Mesenchymal stem cell (in vitro differentiated cells and primary cell): Measurements from ENCODE around the gene RPH3AL.
A peak's percentile ranks its signal among the peaks of the same experiment; 100 is the strongest.
"Not testable (repeated sequence)": the region's sequence is repeated elsewhere in the genome, so short reads cannot be mapped to it uniquely, and the experiment has no call there.

ENCODE experiments used
- DNase-seq: peaks from one replicate; pipeline ENCODE4 v3.0.0-alpha.2; 2013
- H2AFZ ChIP-seq: one replicate; pipeline ENCODE4 v1.6.1; 2013; ENCODE audit warnings: low read depth, mild to moderate bottlenecking, control low read depth, inconsistent platforms, low read length, moderate library complexity
- H2AK5ac ChIP-seq: 2 replicates; pipeline ENCODE4 v1.6.1; 2013; ENCODE audit warnings: low read length, moderate library complexity, mild to moderate bottlenecking, inconsistent platforms; ENCODE audit not compliant: severe bottlenecking
- H2BK120ac ChIP-seq: one replicate; pipeline ENCODE4 v1.6.1; 2013; ENCODE audit warnings: low read depth, mild to moderate bottlenecking, inconsistent platforms, low read length, moderate library complexity
- H2BK12ac ChIP-seq, 2 experiments: one replicate each; pipeline ENCODE4 v1.6.1; 2013; ENCODE audit warnings: inconsistent platforms in 2 of 2, low read length in 2 of 2, mild to moderate bottlenecking in 2 of 2, moderate library complexity in 2 of 2, control low read depth in 1 of 2
- H2BK15ac ChIP-seq: one replicate; pipeline ENCODE4 v1.6.1; 2013; ENCODE audit warnings: mild to moderate bottlenecking, low read depth, inconsistent platforms; ENCODE audit not compliant: poor library complexity, severe bottlenecking
- H2BK5ac ChIP-seq: 2 replicates; pipeline ENCODE4 v1.6.1; 2013; ENCODE audit warnings: low read depth, mild to moderate bottlenecking, low read length, control low read depth, inconsistent platforms; ENCODE audit not compliant: poor library complexity, severe bottlenecking
- H3K14ac ChIP-seq, 2 experiments: one replicate each; pipeline ENCODE4 v1.6.1; 2013; ENCODE audit warnings: inconsistent platforms in 2 of 2, low read length in 2 of 2, control low read depth in 1 of 2, mild to moderate bottlenecking in 1 of 2, moderate library complexity in 1 of 2
- H3K18ac ChIP-seq, 2 experiments: one replicate each; pipeline ENCODE4 v1.6.1; 2013; ENCODE audit warnings: inconsistent platforms in 2 of 2, low read length in 2 of 2, control low read depth in 1 of 2, low read depth in 1 of 2, mild to moderate bottlenecking in 1 of 2
- H3K23ac ChIP-seq, 2 experiments: one replicate each; pipeline ENCODE4 v1.6.1; 2013; ENCODE audit warnings: inconsistent platforms in 2 of 2, low read length in 2 of 2, mild to moderate bottlenecking in 2 of 2, moderate library complexity in 2 of 2, control low read depth in 1 of 2
- H3K27ac ChIP-seq: 2 replicates; pipeline ENCODE4 v1.5.1; 2013; ENCODE audit warnings: mild to moderate bottlenecking, moderate library complexity, low read length, control low read depth, inconsistent platforms; ENCODE audit not compliant: poor library complexity, severe bottlenecking
- H3K27me3 ChIP-seq, 2 experiments: 2 replicates each; pipeline versions ENCODE4 v1.6.1 to v1.7.0; 2013; ENCODE audit warnings: low read length in 2 of 2, mild to moderate bottlenecking in 2 of 2, moderate library complexity in 2 of 2, control low read depth in 1 of 2, inconsistent platforms in 1 of 2; ENCODE audit not compliant: control insufficient read depth in 1 of 2, insufficient read depth in 1 of 2
- H3K36me3 ChIP-seq, 2 experiments: 2 replicates each; pipeline versions ENCODE4 v1.6.1 to v1.7.0; 2013; ENCODE audit warnings: low read length in 2 of 2, control low read depth in 1 of 2, inconsistent platforms in 1 of 2, low read depth in 1 of 2, mild to moderate bottlenecking in 1 of 2; ENCODE audit not compliant: insufficient read depth in 2 of 2, control insufficient read depth in 1 of 2
- H3K4ac ChIP-seq, 2 experiments: one replicate each; pipeline ENCODE4 v1.6.1; 2013; ENCODE audit warnings: inconsistent platforms in 2 of 2, low read length in 2 of 2, mild to moderate bottlenecking in 2 of 2, moderate library complexity in 2 of 2, control low read depth in 1 of 2, low read depth in 1 of 2
- H3K4me1 ChIP-seq: 2 replicates; pipeline ENCODE4 v1.6.1; 2013; ENCODE audit warnings: low read depth, low read length, control low read depth; ENCODE audit not compliant: control insufficient read depth, insufficient read depth
- H3K4me2 ChIP-seq: 2 replicates; pipeline ENCODE4 v1.6.1; 2013; ENCODE audit warnings: low read length, mild to moderate bottlenecking, inconsistent platforms; ENCODE audit not compliant: poor library complexity, severe bottlenecking
- H3K4me3 ChIP-seq, 2 experiments: 2 replicates each; pipeline versions ENCODE4 v1.5.1 to v1.7.0; 2013; ENCODE audit warnings: low read length in 2 of 2, mild to moderate bottlenecking in 2 of 2, control low read depth in 1 of 2, low read depth in 1 of 2; ENCODE audit not compliant: insufficient read depth in 1 of 2
- H3K79me1 ChIP-seq: replicated peaks from 2 replicates; pipeline ENCODE4 v1.6.1; 2013; ENCODE audit warnings: mild to moderate bottlenecking, control low read depth, low read length, inconsistent platforms; ENCODE audit not compliant: poor library complexity, severe bottlenecking
- H3K9ac ChIP-seq: 2 replicates; pipeline ENCODE4 v1.7.0; 2013; ENCODE audit warnings: mild to moderate bottlenecking, low read length, moderate library complexity
- H3K9me3 ChIP-seq: 2 replicates; pipeline ENCODE4 v1.7.0; 2013; ENCODE audit warnings: mild to moderate bottlenecking, low read length; ENCODE audit not compliant: control insufficient read depth
- H4K8ac ChIP-seq: one replicate; pipeline ENCODE4 v1.6.1; 2013; ENCODE audit warnings: inconsistent platforms, mild to moderate bottlenecking, low read length, moderate library complexity
- H4K91ac ChIP-seq: one replicate; pipeline ENCODE4 v1.6.1; 2013; ENCODE audit warnings: mild to moderate bottlenecking, low read length, inconsistent platforms
- WGBS: methylation state at CpG from one replicate; pipeline ENCODE4 v1.1.7; 2013; ENCODE audit warnings: mixed read lengths; 5-methylcytosine and 5-hydroxymethylcytosine counted together

The RPH3AL gene

DNA sequence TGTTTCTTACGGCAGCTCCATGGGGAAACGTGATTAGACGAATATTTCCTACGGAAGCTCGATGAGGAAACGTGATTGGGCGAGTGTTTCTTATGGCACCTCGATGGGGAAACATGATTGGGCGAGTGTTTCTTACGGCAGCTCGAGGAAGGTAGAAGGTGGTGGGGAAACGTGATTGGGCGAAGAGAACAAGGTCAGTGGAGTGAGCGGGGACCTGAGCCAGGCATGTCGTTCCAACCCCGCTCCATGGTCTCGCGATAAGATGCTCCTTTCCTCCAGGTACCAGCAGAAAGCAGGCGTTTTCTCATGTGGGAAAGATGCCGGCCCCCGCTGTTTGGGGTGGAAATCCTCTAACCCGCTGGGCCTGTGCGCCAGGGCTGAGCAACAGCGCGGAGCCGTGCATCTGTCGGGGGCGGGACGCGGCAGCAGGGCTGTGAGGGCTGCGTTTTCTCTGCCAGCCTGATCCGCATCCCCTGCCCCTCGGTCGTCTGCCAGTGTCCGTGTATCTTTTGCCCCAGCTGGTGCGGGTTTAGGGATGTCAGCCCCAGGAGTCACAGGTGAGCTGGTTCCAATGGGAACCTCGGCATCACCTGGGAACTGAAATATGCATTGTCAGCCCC is 145.6 kb downstream of the RPH3AL start:
- Histone ChIP-seq H3K27me3 (peaks cover 8 to 49% of the 10 kb centered on the region in 2 experiments), H3K36me3 (peaks cover 0 to 3% of the 10 kb centered on the region in 2 experiments), H3K4ac (no peak overlapping the region), H3K9ac (no peak overlapping the region), H2AFZ (no peak overlapping the region), H3K14ac (peak overlapping the region in 1 of 2 experiments; percentile 18), H3K4me3 (no peak overlapping the region), H3K4me1 (peaks cover 3% of the 10 kb centered on the region), H2BK120ac (no peak overlapping the region), H4K8ac (no peak overlapping the region), H2BK12ac (no peak overlapping the region), H3K9me3 (no peaks in the 10 kb centered on the region), H2BK5ac (no peak overlapping the region), H2BK15ac (peak overlapping the region; percentile 4), H3K27ac (no peak overlapping the region), H3K79me1 (no peaks in the 10 kb centered on the region), H2AK5ac (no peak overlapping the region), H4K91ac (no peak overlapping the region), H3K23ac (no peak overlapping the region), H3K18ac (no peak overlapping the region), H3K4me2 (no peak overlapping the region)
- WGBS = 53% methylated on average over 32 of the region's 37 CpGs
- no peak for DNase-seq

DNA sequence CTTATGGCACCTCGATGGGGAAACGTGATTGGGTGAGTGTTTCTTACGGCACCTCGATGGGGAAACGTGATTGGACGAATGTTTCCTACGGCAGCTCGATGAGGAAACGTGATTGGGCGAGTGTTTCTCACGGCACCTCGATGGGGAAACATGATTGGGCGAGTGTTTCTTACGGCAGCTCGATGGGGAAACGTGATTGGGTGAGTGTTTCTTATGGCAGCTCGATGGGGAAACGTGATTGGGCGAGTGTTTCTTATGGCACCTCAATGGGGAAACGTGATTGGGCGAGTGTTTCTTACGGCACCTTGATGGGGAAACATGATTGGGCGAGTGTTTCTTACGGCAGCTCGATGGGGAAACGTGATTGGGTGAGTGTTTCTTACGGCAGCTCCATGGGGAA is 146.1 kb downstream of the RPH3AL start:
- H3K18ac ChIP-seq, H3K9ac ChIP-seq, H4K8ac ChIP-seq, H2AK5ac ChIP-seq, H3K14ac ChIP-seq, H2BK15ac ChIP-seq, H2BK12ac ChIP-seq, H3K27ac ChIP-seq, H2BK5ac ChIP-seq, H4K91ac ChIP-seq, H3K4ac ChIP-seq, H3K23ac ChIP-seq, DNase-seq, H3K4me3 ChIP-seq, H3K36me3 ChIP-seq, H2BK120ac ChIP-seq, H3K4me1 ChIP-seq, H2AFZ ChIP-seq, H3K79me1 ChIP-seq, H3K9me3 ChIP-seq, H3K4me2 ChIP-seq: not testable (repeated sequence)
- H3K27me3 ChIP-seq = peaks cover 8 to 54% of the 10 kb centered on the region in 2 experiments
- 94% methylated on average over 27 of the region's 27 CpGs for WGBS

DNA sequence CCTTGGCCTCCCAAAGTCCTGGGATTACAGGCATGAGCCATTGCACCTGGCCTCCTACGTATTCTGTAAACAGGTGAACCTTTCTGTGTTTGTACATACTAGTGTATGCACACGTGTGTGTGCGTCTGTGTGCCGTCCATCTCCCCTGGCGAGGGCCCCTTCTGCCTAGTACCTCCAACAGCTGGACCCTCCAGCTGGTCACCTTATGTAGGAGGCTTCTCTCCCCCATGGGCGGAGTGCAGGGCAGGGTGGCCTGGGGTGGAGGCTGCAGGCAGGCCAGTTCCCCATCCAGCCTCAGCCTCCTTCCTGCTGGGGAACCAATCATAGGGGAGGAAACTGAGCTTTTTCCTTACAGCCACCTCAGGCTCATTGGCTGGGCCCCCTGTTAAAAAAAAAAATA is 146.8 kb downstream of the RPH3AL start:
- H3K4me3 ChIP-seq = no peak overlapping the region
- no peak overlapping the region for H2BK12ac ChIP-seq
- H3K23ac ChIP-seq = no peak overlapping the region
- peaks cover 3% of the 10 kb centered on the region for H3K4me1 ChIP-seq
- no peak overlapping the region for H4K8ac ChIP-seq
- H2AFZ ChIP-seq = no peak overlapping the region
- H2BK120ac ChIP-seq = no peak overlapping the region
- H4K91ac ChIP-seq = no peak overlapping the region
- peaks cover 0 to 3% of the 10 kb centered on the region in 2 experiments for H3K36me3 ChIP-seq
- H3K4me2 ChIP-seq = no peak overlapping the region
- no peak overlapping the region for H3K9ac ChIP-seq
- no peak for DNase-seq
- H2BK5ac ChIP-seq = no peak overlapping the region
- no peaks in the 10 kb centered on the region for H3K9me3 ChIP-seq
- H2AK5ac ChIP-seq = no peak overlapping the region
- WGBS = 92% methylated on average over 6 of the region's 6 CpGs
- no peak overlapping the region for H3K18ac ChIP-seq
- no peak overlapping the region for H3K14ac ChIP-seq
- H2BK15ac ChIP-seq = no peak overlapping the region
- H3K27ac ChIP-seq = no peak overlapping the region
- H3K79me1 ChIP-seq = no peaks in the 10 kb centered on the region
- peaks cover 8 to 59% of the 10 kb centered on the region in 2 experiments for H3K27me3 ChIP-seq
- no peak overlapping the region for H3K4ac ChIP-seq

DNA sequence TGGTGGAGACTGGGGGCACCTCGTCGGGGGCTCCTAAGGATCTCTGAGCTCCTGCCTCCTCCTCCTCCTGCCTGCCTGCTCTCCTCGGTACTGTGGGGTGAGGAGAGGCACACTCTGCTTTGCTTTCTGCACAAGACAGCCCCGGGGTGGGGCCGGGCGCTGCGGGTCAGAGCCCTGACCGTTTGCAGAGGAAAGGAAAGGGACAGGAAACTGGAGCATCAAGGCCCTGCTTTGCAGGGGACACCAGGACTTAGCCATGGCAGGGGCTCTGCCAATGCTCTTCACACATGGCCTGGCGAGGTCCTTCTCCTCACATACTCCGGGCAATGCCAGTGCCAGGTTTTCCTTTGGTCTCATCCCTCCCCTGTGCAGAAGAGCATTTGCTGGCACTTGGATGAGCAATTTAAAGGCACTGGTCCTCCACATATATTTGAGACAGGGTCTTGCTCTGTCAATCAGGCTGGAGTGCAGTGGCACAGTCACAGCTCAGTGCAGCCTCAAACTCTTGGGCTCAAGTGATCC is 147.4 kb downstream of the RPH3AL start:
- Histone ChIP-seq H3K4me2 (no peak overlapping the region), H2BK15ac (no peak overlapping the region), H2BK120ac (no peak overlapping the region), H3K79me1 (no peaks in the 10 kb centered on the region), H3K9ac (no peak overlapping the region), H3K4ac (no peak overlapping the region), H3K36me3 (no peaks in the 10 kb centered on the region), H4K8ac (no peak overlapping the region), H2AK5ac (no peak overlapping the region), H3K18ac (no peak overlapping the region), H2BK12ac (no peak overlapping the region), H3K27me3 (peaks cover 8 to 65% of the 10 kb centered on the region in 2 experiments), H2AFZ (no peak overlapping the region), H3K27ac (no peak overlapping the region), H3K9me3 (no peaks in the 10 kb centered on the region), H3K4me3 (no peak overlapping the region), H4K91ac (no peak overlapping the region), H3K23ac (no peak overlapping the region), H2BK5ac (no peak overlapping the region), H3K4me1 (peaks cover 7% of the 10 kb centered on the region), H3K14ac (no peak overlapping the region)
- DNase-seq = no peak
- 75% methylated on average over 8 of the region's 10 CpGs for WGBS
